Stimulated activated CD8-positive, alpha-beta memory T cell treated with anti-CD3 and anti-CD28 coated beads, Interleukin-12 subunit alpha, Interleukin-12 subunit beta, amount 100 ng/mL, for 24 hours (primary cell): ENCODE results near the gene C2orf15.
"Not testable (repeated sequence)": the region's sequence is repeated elsewhere in the genome, so short reads cannot be mapped to it uniquely, and the experiment has no call there.

Experiments used
- DNase-seq: peaks from one replicate; pipeline ENCODE4 v3.0.0-alpha.2; 2020; ENCODE audit errors: extremely low read depth

The C2orf15 gene, protein sequence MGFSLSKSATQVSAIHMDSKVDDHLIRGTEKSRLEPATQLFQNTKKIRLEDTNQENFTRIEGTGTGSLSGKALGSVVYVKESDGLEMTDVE

GRCh38 chr2:99141110-99142108 lies at the start of gene C2orf15:
Gene C2orf15 (plus strand): TSS chr2:99141707. CDS start chr2:99150559, 8,852 bp downstream.
- DNase-seq: peak; percentile 95

DNA sequence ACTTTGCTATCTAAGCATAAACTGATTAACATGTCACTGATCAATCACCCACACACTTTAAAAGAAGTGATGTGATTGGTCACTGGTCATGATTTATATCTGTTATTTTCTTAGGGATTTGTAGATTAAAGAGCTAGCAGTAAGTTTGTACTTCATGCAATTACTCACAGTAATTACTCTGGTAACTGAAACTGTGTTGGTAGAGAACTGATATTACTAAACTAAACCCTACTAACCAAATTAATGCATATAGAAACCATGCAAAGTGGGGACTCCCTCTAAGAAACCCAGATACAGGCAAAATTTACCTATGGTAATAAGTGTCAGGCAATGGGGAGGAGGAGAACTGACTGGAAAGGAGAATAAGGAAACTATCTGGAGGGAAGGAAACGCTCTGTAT lies 44.8 kb upstream of the C2orf15 start:
- DNase-seq: no peak

DNA sequence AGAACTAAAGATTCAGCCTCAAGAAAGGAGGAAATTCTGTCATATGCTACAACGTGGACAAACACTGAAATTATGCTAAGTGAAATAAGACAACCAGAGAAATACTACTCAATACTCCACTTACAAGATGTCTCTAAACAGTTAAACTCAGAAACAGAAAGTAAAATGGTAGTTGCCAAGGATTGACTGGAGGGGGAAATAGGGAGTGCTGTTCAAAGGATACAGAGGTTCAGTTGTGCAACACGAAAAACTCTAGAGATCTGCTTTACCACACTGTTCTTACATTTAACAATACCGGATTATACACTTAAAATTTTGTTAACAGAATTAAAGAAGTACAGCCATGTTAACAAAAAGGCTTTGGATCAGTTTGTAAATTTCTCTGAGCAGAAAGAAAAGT lies 39.8 kb upstream of the C2orf15 start:
- DNase-seq: no peak

GRCh38 chr2:99104006-99104405 lies 37.5 kb upstream of the C2orf15 start:
- no peak for DNase-seq

- no peak for DNase-seq
Observed at GRCh38 chr2:99106913-99107312, 34.6 kb upstream of the C2orf15 start.

DNA sequence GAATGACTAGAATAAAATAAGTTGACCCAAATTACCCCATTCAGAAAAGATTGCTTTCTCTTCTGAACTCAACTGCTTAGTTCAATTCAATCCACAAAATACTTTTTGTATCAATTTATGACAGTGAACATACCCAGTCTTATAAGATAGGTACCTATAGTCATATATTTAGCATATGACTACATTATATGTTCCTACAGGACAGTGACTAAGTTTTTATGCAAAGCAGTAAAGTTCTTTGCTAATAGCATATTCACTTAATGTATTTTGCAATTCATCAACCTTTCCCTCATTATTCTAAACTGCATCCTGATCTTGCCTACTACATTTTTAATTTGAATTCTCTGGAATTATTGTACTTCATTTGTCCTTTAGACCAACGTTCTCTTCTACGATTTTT lies 30.3 kb upstream of the C2orf15 start:
- no peak for DNase-seq

DNA sequence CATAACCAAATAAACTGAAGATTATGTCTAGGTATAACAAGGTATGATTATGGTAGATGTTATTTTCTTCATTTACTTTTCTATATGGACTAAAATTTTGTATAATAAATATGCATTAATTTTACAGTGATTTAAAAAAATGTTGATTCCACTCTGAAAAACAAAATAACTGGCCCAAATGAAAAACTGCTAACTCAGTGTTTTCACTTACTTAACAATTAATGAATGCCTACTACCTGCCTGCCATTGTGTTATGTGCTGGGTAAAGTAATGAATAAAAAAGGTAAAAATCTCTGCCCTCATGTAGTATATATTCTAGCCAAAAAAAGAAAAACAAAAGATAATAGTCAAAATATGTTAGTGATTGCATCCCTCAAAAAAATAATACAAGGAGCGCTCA lies 29.6 kb upstream of the C2orf15 start:
- no peak for DNase-seq

GRCh38 chr2:99112617-99113016 lies 28.9 kb upstream of the C2orf15 start:
- no peak for DNase-seq

GRCh38 chr2:99127981-99128380 lies 13.5 kb upstream of the C2orf15 start:
- DNase-seq: no peak

DNA sequence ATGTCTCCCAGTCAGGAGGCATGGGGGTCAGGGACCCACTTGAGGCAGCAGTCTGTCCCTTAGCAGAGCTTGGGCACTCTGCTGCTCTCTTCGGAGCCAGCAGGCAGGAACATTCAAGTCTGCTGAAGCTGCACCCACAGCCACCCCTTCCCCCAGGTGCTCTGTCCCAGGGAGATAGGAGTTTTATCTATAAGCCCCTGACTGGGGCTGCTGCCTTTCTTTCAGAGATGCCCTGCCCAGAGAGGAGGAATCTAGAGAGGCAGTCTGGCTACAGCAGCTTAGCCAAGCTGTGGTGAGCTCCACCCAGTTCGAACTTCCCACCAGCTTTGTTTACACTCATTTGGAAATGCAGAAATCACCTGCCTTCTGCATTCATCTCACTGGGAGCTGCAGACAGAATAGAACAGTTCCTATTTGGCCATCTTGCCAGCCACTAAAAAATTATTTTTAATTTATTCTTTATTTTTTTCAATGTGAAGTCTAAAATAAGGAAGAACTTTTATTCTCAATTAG lies 6.4 kb upstream of the C2orf15 start:
- DNase-seq: not testable (repeated sequence)

GRCh38 chr2:99139003-99139402 lies 2.5 kb upstream of the C2orf15 start:
- DNase-seq: no peak

- DNase-seq: no peak
Observed at GRCh38 chr2:99140056-99140859, 1.2 kb upstream of the C2orf15 start.

DNA sequence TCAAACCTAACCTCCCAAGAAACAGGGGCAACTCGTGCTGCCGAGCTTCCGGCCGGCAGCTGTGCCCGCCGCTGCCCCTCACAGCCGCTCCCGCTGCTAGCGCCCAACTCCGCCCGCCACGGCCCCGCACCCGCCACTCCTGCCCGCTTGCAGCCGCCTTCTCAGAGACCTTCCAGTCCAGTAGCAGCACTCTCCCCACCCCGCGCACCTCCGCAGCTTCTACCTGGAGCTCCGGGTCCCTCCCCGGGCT lies 722 bp upstream of the C2orf15 start:
- DNase-seq: no peak

- DNase-seq: no peak
Observed at GRCh38 chr2:99150706-99151105, 9.2 kb downstream of the C2orf15 start.

DNA sequence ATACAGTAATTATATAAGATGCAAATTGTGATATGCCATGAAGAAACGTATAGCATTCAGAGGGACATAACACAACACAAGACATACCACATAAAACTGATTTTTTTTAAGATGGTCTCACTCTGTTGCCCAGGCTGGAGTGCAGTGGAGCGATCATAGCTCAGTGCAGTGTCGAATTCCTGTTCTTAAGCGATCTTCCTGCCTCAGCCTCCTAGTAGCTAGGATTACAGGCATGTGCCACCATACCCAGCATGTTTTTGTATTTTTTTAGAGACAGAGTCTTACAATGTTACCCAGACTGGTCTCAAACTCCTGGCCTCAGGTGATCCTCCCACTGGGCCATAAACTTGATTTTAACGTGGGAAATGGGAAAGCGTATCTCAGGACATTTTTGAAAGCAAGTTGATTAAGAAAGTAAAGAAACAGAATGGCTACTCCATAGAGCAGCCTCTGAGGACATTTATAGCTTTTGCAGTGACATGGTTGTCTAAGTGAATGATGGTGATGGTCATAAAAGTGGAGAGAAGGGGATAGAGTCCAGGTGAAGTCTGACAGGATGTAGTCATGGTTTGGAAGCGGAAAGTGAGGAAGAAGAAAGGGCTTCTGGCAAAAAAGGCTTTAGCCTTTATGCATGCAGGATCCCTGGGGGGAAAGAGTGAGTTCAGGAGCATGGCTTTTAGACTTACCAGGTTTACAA lies 10.8 kb downstream of the C2orf15 start:
- DNase-seq: no peak

- DNase-seq: no peak
Observed at GRCh38 chr2:99153921-99154604, 12.6 kb downstream of the C2orf15 start.

GRCh38 chr2:99154643-99155536 lies 13.4 kb downstream of the C2orf15 start, which contains the start of the genes LIPT1 and TSGA10:
Gene LIPT1 (plus strand): TSS chr2:99154967. CDS start chr2:99161958, 6,991 bp downstream.
Gene TSGA10 (minus strand): TSS chr2:99154942. CDS start chr2:99109439, 45,503 bp downstream.
- peak; percentile 88 for DNase-seq

- DNase-seq: no peak
Observed at GRCh38 chr2:99156891-99157290, 15.4 kb downstream of the C2orf15 start.

DNA sequence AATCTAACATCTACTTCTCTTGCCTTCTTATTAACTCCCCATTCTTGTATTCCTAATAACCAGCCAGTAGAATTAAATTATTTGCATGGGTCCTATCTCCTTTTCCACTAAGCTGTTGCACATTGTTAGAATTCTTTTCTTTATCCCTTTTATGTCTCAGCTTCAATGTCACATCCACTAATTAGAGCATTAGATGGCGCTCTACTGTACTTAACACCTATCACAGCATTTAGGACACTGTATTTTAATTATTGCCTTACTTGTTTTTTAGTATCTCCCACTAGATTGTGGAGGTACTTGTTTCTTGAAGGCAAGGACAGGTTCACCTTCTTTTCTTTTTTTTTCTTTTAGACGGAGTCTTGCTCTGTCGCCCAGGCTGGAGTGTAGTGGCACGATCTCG lies 17.1 kb downstream of the C2orf15 start:
- DNase-seq: no peak

- DNase-seq: no peak
Observed at GRCh38 chr2:99159594-99159993, 18.1 kb downstream of the C2orf15 start.
